Hematopoietic multipotent progenitor cell treated with erythropoietin and hydrocortisone succinate and interleukin-3 and kit ligand, for 15 days (in vitro differentiated cells): Measurements from ENCODE around the gene CTCF.
"Not testable (repeated sequence)": the region's sequence is repeated elsewhere in the genome, so short reads cannot be mapped to it uniquely, and the experiment has no call there.

Source experiments
- DNase-seq: peaks from one replicate; pipeline ENCODE4 v3.0.0-alpha.2; 2015; ENCODE audit warnings: low spot score

CTCF gene, protein sequence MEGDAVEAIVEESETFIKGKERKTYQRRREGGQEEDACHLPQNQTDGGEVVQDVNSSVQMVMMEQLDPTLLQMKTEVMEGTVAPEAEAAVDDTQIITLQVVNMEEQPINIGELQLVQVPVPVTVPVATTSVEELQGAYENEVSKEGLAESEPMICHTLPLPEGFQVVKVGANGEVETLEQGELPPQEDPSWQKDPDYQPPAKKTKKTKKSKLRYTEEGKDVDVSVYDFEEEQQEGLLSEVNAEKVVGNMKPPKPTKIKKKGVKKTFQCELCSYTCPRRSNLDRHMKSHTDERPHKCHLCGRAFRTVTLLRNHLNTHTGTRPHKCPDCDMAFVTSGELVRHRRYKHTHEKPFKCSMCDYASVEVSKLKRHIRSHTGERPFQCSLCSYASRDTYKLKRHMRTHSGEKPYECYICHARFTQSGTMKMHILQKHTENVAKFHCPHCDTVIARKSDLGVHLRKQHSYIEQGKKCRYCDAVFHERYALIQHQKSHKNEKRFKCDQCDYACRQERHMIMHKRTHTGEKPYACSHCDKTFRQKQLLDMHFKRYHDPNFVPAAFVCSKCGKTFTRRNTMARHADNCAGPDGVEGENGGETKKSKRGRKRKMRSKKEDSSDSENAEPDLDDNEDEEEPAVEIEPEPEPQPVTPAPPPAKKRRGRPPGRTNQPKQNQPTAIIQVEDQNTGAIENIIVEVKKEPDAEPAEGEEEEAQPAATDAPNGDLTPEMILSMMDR

DNA sequence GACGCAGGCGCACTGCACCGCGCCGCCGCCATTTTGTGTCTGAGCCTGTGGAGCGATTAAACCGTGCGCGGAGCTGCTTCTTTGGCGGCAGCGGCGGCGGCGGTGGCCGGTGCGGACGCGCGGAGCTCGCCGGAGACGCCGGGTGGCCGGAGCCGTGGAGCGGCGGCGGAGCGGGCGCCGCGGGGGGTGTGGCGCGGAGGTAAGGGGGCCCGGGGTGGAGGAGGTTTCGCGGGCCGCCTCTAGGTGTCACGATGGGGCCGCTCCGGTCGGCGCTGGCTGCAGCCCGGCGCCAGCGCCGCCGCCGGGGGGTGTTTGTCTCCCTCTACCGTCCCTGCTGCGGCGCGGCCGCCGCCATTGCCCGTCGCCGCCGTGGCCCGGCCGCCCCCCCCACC is at the start of gene CTCF:
CTCF (plus strand) TSS at position 1 of the 392 bp plus-strand sequence. CDS start 48,307 bp downstream, outside the sequence.
- DNase-seq, result peak; percentile 88

DNA sequence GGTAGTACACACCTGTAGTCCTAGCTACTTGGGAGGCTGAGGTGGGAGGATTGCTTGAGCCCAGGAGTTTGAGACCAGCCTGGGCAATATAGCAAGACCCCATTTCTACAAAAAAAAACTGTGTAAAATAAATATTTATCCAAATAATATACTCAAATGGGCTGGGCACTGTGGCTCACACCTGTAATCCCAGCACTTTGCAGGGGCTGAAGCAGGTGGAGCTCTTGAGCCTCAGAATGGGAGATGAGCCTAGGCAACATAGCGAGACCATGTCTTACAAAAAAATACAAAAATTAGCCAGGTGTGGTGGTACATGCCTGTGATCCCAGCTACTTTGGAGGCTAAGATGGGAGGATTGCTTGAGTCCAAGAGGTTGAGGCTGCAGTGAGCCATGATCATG is 48.4 kb upstream of the CTCF start:
- not testable (repeated sequence) for DNase-seq

DNA sequence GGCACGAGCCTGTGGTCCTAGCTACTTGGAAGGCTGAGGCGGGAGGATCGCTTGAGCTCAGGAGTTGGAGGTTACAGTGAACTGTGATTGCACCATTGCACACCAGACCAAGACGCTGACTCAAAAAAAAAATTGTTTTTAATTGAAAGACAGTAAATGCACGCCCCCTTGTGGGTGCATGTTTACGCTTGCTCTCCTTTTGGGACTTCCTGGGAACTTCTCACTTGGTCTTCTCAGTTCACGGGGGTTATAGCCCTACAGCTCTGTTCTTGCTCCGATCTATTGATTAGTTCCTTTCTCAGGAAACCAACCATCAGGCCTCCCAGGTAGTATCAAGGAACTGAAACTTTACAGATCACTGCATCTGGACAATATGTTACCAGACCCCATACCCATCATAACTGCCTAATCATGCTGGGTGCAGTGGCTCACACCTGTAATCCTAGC is 47.9 kb upstream of the CTCF start:
- peak; percentile 83 for DNase-seq

DNA sequence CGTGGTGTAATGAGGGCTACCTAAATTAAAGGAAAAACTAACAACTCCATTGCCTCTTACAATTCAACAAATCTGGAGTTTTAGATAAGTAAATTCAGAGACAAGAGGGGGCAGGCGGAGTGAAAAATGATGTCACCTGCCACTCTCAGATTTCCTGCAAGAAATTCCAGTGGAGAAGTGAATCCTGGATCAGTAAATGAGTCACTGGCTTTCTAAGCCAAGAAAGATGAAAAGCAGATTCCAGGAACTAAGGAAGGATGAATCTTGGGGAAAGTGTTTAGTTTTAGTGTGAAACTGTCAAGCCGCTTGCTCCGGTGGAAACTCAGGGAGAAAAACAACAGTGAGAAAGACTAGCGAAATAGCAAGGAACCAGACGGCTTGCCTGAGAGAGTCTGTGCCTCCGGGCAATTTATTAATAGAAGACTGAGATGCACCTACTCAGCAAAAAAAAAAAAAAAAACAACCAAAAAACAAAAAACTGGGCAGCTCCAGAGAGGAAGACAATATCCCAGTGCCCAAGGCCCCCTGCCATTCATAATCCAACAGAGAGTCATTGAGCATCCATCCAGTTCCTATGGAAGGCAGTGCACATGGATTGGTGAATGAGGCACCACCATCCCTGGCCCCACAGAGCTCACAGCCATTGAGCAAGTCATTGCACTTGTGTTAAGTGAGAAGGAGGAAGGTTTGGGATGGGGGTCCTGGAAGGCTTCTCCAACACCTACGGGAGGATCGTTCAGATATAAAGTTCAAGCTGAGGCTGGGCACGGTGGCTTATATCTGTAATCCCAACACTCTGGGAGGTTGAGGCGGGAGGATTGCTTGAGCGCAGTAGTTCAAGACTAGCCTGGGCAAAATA is 45.8 kb upstream of the CTCF start:
- DNase-seq, result no peak

DNA sequence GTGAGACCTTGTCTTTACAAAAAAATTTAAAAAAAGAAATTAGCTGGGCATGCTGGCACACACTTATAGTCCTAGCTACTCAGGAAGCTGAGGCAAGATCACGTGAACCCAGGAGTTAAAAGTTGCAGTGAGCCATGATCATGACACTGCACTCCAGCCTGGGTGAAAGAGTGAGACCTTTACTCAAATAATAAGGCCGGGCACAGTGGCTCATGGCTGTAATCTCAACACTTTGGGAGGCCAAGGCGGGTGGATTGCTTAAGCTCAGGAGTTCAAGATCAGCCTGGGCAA is 45.2 kb upstream of the CTCF start:
- DNase-seq, result no peak

DNA sequence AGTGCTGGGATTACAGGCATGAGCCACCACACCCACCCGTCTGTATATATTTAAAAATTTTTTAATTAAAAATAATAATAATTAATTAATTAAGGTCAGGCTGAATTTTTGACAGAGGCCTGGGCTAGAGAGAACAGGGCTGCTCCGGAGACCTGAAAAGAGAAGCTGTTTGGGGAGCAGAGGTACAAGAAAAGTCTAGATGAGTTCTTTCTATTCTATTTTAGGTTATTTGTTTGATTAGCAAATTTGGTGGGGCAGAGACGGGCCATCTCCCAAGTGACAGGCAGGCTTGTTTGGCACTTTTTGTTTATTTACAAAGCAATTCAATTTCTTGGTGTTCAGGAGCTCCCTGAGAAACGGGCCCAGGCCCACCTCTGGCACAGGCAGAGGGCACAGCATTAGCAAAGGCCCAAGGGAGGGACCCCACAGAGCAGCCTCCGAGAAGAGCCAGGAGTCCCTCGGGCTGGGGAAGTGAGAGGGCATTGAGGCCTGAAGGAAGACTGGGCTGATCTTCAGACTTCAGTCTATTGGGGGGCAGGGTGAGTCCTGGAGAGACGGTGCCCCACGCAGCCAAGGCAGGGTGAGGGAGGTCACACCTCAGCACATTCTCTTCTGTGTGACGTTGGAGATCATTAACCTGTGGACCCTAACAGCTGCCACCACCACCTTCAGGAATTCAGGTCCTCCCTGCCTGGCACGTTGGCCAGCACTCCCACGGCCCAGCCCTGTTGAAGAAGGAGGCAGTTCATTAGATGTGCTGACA is 44.5 kb upstream of the CTCF start:
- DNase-seq, result no peak

DNA sequence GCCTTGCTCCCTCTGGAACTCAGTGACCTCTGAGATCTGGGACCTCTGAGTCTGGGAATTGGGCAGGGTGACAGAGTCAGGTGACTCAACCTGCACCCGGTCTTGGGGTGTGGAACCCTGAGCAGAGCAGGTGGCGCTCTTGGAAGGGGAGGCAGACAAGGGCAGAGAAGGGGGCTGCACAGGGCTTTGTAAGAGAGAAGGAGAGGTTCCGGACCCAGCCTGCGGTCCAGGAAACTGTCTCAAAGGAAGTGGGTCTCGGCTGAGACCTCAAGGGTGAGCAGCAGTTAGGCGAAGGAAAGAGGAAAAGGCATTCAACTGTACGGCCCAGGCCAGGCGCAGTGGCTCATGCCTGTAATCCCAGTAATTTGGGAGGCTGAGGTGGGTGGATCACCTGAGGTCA is 43.6 kb upstream of the CTCF start:
- no peak for DNase-seq

DNA sequence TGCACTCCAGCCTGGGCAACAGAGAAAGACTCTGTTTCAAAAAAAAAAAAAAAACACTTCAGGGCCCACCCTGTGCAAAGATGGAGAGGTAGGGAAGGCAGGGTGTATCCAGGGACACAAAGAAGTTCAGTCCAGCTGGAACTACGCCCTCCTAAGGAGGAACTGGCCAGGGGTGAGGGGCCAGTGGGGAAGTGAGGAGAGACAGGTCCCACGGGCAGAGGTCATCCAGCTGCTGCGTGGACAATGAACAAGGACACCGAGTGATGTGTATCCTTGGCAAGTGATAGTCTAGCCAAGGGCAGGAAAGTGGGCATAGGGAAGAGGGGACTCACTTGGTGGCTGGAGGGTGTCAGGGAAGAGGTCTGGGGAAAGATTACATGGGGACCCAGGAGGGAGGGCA is 43.1 kb upstream of the CTCF start:
- DNase-seq, result no peak

DNA sequence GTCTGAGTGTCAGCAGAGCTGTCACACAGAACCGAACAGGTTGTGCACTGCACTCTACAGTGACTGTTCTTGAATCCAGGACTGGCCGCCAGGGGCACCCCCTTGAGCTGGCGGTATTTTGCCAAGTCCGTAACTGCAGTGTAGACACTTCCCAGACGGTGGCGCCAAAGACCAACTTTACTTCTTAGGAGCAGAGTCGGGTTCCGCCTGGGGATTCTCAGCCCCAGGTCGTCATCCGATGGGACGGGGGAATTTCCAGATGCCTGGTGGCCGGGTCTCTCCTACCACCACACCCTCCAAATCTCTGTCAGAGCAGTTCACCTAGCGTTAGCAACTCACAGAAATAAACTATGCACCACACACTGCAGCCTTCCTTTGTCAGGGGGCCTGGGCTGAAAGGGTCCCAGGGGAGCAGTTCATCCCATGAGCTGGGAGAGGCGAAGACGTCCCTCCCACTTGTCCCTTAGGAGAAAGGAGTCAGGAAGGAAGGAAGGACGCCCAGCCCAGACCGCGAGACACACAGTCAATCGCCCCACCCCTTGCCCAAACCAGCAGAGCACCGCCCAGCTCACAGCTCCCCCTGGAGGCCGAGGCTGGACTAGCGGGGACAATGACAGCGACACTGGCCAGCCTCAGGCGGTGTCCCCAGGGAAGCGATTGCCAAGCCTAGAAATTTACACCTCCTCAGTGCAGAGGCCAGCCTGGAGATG is 41.1 kb upstream of the CTCF start:
- DNase-seq, result peak; percentile 97

DNA sequence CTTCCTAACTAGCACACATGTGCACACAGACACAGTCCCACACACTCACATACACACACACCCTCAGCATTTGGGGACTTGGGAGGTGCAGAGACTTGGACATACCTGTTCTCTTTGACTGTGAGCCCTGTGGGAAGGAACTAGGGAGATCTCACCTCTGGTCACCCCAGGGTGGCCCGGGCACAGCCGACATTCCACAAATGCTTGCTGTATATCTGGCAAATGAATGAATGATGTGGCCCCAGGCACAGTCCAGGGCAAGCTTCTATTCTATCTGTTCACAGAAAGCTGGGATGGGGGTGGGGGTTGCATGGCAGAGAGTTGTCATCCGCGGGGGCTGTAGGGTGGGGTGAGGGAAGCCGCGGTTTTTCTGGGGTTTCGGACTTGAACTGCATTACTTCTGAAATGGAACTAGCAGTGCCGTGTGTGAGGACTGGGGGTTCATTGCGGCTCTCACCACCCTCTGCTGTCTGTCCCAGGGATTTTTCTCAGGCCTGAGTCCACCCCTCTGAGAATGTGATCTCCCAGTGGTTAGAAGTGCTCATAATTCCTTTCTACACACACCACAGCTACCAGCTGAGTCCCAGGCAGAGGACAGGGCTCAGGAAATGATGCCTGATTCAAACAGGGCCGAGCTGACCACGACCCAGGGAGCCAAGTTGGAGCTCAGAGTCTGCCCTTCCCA is 37.0 kb upstream of the CTCF start:
- DNase-seq, result no peak

DNA sequence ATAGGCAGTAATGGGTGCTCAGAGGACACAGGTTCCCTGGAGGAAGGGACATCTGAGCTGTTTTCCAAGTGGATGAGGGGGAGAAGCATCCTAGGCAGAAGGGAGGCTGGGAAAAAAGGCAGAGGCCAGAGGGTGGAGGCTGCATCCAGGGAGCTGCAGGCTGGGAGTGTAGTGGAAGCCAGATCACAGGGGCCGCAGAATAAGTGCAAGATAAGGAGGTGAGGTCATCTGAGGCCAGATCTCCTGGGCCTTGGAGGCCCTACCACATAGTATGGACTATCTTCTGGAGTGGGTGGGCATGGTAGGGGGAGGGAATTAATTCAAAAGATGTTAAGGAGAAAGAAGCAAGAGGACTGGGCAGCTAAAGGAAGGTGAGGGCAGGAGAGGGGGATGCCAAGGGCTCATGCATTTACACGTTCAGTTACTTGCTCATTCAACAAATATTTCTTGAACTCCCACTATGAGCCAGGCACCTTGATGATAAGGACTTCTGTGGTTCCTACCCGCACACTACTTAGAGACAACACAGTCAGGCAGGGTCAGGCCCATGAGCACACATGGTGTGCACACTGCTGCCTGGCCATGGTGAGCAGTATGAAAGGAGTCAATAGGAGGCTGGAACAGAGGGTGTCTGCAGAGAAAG is 36.1 kb upstream of the CTCF start:
- peak; percentile 55 for DNase-seq

DNA sequence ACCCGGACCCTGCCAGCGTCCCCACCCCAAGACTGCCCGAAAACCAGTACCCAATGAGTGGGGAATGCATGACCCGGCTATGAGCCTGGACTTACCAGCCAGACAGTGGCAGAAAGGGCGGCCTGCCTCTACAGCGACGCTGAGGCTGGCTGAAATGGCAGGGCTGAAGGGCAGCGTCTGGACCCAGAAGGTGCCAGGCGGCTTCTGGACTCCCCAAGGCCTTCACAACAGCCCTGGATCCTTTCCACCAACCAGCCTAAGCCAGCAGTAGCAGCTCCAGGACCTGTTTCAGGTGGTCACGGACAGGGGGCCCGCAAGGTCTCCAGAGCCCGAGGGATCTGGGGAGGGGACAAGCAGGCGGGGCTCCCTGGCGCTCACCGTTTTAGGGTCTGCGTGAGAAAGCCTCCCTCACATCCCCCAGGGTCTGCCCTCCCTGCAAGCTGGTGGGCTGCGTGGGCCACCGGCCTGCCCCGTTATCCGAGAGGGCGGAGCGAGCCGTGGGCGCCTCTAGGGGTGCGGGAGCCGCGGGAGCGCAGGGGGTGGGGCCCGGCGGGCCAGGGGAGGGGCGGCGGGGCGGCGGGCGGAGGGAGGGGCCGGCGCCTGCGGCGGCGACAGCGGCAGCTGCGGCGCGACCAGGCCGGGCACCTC is 34.0 kb upstream of the CTCF start, which contains the start of gene RIPOR1:
RIPOR1 (plus strand) TSS at position 608 of the 648 bp plus-strand sequence. CDS start 9,618 bp downstream, outside the sequence.
- DNase-seq, result peak; percentile 65

DNA sequence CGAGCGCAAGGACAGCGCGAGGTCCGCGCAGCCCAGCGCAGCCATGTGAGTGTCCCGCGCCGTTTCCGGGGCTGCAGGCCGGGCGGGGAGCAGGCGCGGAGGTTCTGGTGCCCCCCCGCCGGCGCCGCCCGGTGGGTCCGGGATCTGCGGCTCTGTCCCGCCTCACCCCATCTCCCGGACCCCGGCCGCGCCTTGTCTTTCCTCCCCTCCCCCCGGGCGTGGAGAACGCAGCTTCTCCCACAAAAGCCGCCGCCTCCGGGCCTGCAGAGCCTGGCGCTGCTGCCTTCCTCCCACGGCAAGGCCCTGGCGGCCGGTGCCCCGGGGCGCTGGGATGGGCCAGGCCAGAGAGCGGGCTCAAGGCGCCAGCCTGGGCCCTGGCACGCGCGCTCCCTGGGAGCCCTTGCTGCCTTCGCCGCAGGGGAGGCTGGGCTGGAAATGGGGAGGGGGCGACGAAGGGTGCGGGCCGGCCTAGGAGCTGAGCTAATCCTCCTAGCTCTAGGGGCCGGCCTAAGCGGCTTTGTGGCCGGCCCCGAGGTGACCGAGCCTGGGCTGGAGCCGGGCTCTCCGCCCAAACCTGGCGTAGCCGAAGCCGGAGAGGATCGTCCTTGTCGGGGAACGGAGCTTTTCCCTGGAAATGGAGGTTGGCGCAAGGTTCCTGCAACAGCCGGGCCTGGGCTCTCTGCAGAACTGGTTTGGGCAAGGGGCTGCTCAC is 33.3 kb upstream of the CTCF start:
- DNase-seq, result peak; percentile 42

DNA sequence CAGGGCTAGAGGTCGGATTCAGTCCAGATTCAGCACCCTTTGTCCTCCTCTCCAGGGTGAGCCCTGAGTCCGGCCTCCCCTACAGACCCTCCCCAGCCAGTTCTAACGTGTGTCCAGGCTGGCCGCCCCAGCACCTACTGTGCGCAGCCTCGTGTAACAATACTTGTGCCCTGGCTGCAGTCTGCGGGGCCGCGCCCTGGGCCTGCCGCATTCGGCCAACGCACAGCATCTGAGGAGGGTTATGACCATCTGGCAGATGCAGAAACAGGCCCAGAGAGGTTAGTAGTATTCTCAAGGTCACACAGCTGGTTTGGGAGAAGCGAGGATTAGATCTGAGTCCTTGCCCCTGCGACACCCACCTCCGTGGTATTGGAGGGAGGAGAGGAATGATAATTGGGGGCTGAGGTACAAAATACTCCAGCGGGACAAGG is 32.7 kb upstream of the CTCF start:
- DNase-seq, result peak; percentile 47

DNA sequence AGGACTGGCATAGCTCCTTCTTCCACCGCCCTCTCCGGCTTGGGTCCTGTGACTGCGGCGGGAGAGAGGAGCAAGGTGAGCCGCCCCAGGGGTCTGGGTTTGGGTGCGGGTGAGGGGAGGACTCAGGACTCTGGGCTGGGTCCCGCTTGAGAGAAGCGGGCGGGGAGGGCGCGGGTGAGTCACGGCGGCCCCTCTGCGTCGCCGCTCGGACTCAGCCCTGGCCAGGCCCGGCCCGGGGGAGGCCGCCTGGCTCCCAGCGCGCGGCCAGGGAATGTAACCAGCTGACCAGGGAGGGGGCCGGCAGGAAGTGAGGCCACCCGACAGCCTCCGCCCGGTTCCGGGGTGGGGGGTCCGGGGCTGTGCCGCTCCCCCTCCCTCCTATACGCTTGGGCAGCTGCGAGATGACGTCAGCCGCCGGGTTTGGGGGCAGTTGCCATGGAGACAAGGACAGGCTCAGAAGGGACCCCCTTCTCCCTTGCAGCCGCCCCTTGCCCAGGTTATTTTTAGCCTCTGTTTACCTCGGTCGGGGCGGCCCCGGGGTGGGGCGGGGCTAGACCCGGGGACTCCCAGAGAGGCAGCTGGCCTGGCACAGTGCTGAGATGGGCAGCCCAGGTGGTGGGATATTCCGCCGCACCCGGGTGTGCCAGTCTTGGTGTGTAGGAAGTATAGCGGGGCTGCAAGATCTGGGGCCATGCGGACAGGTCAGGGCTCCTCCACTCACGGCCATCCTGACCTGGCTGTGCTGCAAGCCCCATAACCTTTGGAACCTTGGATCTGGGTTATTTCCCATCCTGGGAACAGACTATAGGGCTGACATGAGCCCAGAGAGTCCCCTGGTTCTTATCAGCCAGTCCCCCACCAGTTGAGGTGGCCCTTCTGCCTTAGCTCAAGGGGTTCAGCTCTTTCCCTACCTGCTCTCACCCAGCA is 32.0 kb upstream of the CTCF start:
- DNase-seq, result peak; percentile 34

DNA sequence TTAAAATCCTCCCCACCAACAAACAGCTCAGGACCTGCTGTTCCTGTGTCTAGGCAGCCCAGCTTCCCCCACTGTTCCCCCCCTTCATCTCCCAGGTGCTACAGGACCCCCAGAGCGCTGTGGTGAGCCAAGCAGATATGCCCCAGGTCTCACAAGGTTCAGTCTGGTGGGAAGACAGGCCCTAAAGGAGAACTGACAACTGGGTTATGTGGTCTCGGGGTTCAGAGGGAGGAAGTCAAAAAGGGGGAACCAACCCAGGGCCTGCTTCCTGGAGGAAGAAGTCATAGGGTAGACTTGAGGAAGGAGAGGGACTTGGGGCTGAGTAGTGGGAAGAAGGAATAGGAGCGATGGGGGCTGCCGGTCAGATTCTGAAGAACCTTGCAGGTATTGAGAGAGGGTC is 31.1 kb upstream of the CTCF start:
- DNase-seq, result no peak

DNA sequence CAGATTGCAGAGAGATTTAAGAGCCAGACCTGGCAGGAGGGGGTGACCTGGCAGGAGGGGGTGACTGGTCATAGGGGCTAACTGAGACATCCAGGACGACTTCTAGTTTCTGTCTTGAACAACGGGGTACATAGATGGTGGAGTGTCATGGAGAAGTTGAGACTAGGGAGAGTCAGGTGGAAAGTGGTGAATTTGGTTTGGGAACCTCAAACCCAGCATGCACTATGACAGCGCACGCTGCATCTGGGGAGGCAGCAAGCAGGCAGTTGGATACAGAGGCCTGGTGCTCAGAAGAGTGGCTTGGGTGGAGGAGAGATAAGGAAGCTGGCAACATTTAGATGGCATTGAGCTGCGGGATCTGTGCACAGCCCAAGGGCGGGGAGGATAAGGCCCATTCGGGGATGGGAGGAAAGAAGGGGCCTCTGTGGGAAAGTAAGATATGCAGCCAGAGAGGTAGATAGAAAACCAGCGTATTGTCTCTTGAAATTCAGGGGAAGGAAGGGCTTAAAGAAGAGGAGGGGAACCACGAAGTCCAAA is 29.2 kb upstream of the CTCF start:
- DNase-seq, result peak; percentile 88
